Fibroblast of mammary gland (primary cell): ENCODE data around the gene SULT1A1.
"Not testable (repeated sequence)": the region's sequence is repeated elsewhere in the genome, so short reads cannot be mapped to it uniquely, and the experiment has no call there.

Experiments
- DNase-seq: peaks from one replicate; pipeline ENCODE4 v3.0.0-alpha.2; 2010; ENCODE audit warnings: low read depth
- H3K4me3 ChIP-seq: 2 replicates; pipeline ENCODE4 v1.5.1; 2011; ENCODE audit warnings: low read depth, mild to moderate bottlenecking, low read length, moderate library complexity; ENCODE audit not compliant: control insufficient read depth
- CTCF ChIP-seq: conservative IDR thresholded peaks from 2 replicates; pipeline ENCODE4 v1.5.1; 2011; ENCODE audit warnings: low read depth, low read length, inconsistent platforms; ENCODE audit not compliant: control insufficient read depth, insufficient read depth

Gene SULT1A1

DNA sequence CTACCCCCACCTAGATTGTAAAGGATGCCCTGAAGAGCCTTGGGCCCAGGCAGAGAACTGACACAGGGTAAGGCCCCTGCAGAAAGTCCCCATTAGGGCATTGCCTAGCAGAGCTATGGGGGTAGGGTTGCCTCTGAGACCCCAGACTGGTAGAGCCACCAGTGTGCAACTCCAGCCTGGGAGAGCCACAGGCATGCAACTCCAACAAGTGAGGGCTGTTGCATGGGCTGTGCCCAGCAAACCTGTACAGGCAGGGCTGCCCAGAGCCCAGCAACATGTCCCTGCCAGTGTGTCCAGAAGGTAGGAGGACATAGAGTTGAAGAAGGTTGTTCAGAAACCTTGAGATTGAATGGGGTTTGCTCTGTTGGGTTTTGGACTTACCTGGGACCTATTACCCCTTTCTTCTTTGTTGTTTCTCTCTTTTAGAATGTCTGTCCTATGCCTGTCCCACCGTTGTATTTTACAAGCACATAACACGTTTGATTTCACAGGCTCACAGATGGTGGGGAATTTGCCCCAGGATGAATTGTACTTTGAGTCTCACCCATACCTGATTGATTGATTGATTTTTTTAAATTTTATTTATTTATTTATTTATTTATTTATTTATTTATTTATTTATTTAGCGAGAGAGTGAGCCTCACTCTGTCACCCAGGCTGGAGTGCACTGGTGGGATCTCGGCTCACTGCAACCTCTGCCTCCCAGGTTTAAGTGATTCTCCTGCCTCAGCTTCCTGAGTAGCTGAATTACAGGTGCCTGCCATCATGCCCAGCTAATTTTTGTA is 39.7 kb downstream of the SULT1A1 start:
- H3K4me3 ChIP-seq = no peak overlapping the region
- no peak for TF ChIP-seq CTCF
- no peak for DNase-seq

- no peak overlapping the region for H3K4me3 ChIP-seq
- DNase-seq = peak; percentile 62
- TF ChIP-seq CTCF = no peak
These were observed 40.8 kb downstream of the SULT1A1 start for GRCh38 chr16:28569021-28569420.

- TF ChIP-seq CTCF = no peak
- no peak overlapping the region for H3K4me3 ChIP-seq
- DNase-seq = no peak
These were observed 42.6 kb downstream of the SULT1A1 start for GRCh38 chr16:28567292-28567691.

GRCh38 chr16:28566233-28566925 is 43.5 kb downstream of the SULT1A1 start:
- not testable (repeated sequence) for DNase-seq, H3K4me3 ChIP-seq

GRCh38 chr16:28563218-28563617 is 46.6 kb downstream of the SULT1A1 start:
- no peak for TF ChIP-seq CTCF
- no peak for DNase-seq

GRCh38 chr16:28562199-28562598 is 47.6 kb downstream of the SULT1A1 start:
- no peak for DNase-seq
- TF ChIP-seq CTCF = no peak
- no peak overlapping the region for H3K4me3 ChIP-seq

More at GRCh38 chr16:28563218-28563617, 46.6 kb downstream of the SULT1A1 start:
- H3K4me3 ChIP-seq = no peak overlapping the region

DNA sequence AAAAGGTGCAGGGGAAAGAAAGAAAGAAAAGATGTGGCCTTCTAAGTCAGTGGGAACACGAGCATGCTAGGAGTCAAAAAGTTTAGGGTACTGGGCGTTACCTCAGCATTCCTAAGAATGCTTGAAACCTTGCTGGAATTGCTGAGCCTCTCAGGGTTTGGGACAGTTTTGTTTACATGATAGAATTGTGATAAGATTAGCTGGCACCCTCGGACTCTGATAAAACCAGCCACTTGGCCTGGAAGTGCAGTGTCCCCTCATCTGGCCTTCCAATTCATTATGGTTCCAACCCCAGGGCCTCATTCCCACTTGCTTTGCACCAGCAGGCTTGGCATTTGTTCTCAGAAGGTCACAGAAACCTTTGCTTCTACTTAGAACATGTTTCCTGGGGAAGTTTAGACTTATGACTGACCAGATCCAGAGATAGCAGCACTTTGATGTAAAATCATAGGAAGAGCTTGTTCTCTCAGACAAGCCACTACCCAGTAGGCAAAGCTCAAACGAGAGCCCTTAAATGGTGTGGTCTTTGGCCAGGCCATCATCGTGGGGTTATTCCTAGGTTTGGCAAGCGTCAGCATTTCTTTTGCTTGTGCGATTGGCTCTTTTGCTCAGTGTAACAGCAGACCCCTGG is 48.2 kb downstream of the SULT1A1 start:
- DNase-seq = no peak
- H3K4me3 ChIP-seq = no peak overlapping the region
- TF ChIP-seq CTCF = no peak
